ENCODE measurements around the gene DUSP2.
"Not testable (repeated sequence)": the region's sequence is repeated elsewhere in the genome, so short reads cannot be mapped to it uniquely, and the experiment has no call there.

Gene DUSP2

GRCh38 chr2:96146881-96147592 lies 1.8 kb upstream of the DUSP2 start:
- DNase-seq, result no peak

DNA sequence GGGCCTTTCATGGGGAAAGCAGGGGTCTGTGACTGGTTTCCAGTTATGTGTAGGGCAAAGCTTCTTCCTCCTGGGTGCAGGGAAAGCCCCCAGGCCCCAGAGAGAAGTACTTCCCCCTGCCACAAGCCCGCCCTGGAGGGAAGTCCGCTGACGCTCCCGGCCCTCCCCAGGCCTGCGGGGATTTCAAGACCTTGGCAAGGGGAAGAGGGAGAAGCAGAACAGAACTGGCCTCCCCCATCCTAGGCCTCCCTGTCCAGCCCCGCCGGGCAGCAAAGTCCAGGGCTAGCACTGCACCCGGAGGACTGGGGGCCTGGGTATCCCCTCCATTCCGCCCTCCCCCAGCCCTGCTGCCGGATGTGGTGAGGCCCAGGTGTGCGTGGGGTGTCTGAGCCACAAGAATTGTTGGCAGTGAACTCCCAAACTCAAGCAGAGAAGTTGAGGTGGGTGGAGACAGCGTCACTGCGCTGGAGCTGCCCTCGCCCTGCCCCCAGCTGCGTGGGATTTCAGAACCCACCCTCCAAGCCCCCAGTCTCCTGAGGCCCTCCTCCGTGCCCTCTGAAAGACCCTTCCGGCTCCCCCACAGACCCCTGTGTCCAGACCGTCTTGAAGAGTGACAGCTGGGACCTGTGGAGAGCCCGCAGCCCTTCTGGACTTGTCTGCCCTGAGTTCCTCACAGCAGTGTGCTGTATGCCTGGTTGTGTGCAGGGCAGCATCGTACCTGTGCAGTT lies 1.1 kb upstream of the DUSP2 start:
- no peak for DNase-seq

GRCh38 chr2:96145848-96146152 lies 560 bp upstream of the DUSP2 start:
- no peak for DNase-seq

DNA sequence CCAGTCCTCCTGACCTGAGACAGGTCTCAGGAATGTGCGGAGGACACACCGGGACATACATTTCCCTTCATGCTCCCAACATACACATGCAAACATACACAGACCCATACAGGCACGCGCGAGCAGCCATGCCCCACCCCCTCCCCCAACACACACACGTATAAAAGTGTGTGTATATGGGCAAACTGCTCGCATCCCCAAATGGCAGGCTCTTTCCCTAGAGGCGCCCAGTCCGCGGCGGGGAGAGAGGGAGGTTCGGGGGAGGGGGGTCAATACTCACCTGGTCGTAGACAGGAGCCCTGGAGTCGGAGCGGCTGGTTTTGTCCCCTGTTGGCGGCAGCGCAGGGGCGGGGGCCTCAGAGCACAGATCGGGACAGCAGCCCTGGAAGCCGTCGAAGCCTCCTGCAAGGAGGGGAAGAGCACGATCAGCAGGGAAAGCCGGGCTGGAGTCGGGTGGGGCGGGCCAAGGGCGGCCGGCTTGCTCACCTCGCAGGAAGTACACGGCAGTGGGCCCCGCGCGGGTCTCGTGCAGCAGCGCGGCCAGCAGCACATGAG lies 682 bp downstream of the DUSP2 start:
- no peak for DNase-seq

DNA sequence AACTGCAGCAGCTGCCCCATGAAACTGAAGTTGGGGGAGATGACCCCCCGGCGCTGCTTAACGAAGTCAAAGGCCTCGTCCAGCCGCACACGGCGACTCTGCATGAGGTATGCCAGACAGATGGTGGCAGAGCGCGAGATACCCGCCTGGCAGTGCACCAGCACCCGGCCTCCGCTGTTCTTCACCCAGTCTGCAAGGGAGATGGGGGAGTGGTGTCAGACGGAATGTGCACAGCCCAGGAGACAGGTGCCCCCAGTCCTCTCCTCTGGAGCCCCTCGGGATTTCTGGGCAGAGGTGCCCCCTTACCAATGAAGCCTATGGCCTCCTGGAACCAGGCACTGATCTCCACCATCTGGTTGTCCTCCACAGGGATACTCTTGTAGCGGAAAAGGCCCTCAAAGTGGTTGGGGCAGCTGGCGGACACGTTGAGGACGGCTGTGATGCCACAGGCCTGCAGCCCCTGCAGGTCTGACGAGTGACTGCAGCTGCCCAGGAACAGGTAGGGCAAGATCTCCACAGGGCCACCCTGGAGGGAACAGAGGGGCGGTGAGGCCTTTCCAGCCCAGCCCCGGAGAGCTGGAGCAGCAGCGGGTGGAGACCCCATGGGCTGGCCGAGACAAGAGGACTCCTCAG lies 1.3 kb downstream of the DUSP2 start:
- DNase-seq, result no peak

- DNase-seq, result no peak
Measured at GRCh38 chr2:96143231-96143847, 1.9 kb downstream of the DUSP2 start.

DNA sequence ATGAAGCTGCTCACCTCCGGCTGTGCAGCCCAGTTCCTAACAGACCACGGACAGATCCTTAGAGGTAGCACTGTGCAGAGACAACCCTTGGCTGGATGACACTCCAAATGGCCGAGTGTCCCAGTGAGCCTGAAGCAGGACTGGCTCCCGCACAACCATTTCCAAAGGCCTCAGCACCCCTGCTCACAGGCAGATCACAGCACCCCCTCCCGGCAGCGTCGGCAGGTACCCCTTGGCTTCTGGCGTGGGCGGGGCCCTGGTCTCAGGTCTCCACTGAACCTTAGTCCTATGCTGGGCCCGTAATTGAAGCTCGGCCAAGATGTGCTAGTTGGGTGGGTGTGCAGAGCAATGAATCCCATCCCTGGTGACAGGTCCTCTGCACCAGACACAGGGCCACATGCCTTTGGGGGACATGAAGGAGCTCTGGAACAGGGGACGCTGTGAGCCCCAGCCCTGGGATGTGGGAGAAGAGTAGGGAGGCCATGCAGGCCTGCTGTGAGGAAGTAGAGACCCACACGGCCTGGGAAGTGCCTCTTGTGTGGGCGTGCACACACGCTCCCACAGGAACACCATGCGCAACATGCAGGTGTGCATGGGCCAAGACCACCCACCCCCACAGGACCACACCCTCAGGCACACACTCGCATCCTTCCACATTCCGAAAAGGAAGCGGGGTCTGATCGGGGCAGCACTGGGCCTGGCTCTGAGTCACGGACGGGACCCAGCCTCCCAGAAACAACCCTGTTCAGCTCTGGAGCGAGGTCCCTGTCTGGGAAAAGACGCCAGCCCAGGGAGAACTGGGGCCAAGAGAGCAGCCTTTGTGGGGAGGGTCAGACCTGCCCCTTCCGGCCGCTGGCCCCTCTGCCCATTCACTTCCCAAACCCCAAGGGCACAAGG lies 2.8 kb downstream of the DUSP2 start:
- DNase-seq, result no peak

- not testable (repeated sequence) for DNase-seq
Measured at GRCh38 chr2:96141624-96141967, 3.6 kb downstream of the DUSP2 start.

GRCh38 chr2:96140941-96141623 lies 4.2 kb downstream of the DUSP2 start:
- DNase-seq, result no peak

DNA sequence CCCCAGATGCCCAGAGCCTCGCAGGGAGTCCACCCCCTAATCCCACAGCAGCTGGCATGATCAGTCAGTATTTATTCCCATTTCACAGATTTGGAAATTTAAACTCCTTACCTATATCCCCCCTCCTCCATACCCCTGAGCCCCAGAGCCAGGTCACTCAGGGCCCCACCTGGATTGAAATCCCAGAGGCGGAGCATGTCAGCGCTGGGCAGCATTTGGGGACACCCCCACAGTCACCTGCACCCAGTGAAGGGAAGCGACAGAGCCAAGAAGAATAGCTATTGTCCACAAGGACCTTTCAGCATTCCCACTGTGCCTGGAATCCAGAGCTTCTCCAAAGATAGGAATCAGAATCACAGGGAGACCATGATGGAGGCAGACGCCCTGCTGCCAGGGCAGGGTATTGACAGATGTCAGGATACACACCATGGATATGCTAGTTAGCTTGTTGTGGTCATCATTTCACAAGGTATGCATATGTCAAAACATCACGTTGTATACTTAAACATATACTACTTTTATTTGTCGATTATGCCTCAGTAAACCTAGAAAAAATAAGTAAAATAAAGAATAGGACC lies 6.0 kb downstream of the DUSP2 start:
- no peak for DNase-seq

- DNase-seq, result peak in 1 of 2 experiments; percentile 10
Measured at GRCh38 chr2:96138179-96139145, 6.8 kb downstream of the DUSP2 start, which contains the start of gene ASTL. Gene ASTL, minus strand, starts transcription at chr2:96138502. Its CDS starts 66 bp downstream, at chr2:96138436.

GRCh38 chr2:96137321-96138178 lies 7.7 kb downstream of the DUSP2 start:
- no peak for DNase-seq

DNA sequence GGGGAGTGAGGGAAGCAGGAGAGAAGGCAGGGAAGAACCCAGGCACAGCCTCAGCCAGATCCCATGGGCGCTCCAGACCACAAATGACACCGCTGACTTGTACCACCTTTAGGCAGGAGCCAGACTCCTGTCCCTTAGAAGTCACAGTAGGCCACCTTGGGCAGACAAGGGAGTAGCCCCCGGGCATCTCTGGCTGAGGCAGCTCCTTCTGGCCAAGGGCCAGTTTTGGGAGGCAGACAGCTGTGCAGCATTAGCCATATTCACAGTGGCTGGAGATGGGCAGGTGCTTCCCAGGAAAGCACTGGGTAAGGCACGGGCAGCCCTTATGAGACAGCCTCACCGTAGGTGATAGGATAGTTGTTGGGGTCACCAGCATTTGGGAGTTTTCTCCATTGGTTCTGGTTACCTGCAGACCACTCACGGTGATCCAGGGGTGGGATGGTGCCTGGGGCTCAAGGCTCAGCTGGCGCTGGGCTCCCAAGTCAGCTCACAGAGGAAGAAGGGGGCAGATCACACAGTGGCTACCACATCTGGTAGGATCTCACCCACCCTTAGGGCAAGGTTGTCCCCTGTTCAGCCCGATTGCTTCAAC lies 9.0 kb downstream of the DUSP2 start:
- DNase-seq, result no peak

GRCh38 chr2:96135621-96136020 lies 9.6 kb downstream of the DUSP2 start:
- no peak for DNase-seq

- DNase-seq, result no peak
Measured at GRCh38 chr2:96135171-96135570, 10.1 kb downstream of the DUSP2 start.

GRCh38 chr2:96134421-96134820 lies 10.8 kb downstream of the DUSP2 start:
- DNase-seq, result no peak

- DNase-seq, result no peak
Measured at GRCh38 chr2:96131813-96132745, 13.2 kb downstream of the DUSP2 start.
